ENCODE results near the gene MXRA5. TPM values are rescaled to one million over a fixed set of nuclear protein-coding genes. Genes with fewer than 3 reads are reported as not detected.
A peak's percentile ranks its signal among the peaks of the same experiment; 100 is the strongest.

MXRA5 gene
- total and polyA plus RNA-seq, 4 donors: 0.55 to 17.0 (median 3.9) TPM

DNA sequence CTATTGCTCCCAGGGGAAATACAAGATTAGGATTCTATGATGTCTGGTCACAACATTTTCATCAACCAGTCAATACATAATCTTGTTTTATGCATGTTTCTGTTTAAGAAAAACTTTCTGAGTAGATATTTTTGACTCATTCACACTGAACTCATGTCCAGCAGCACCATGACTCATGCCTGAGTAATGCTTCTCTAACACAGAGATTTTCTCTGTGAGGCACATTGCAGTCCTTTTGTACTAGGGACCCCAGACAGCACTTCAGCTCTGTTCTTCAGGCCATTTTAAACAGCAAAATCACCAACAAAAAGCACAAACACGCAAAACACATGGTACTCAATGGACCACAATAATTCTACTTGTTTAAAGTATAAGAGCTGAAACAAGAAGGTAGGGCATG lies 83.6 kb downstream of the MXRA5 start:
- 82 to 86% methylated on average over 1 of the region's 1 CpG for whole genome bisulfite sequencing, 2 donors
- peak; percentile 41 for ATAC-seq (ENCODE audit: insufficient read depth, low FRiP score)
- peaks cover 0 to 8% (median 1%) of the 10 kb centered on the region in 4 donors for H3K9me3 ChIP-seq (ENCODE audit: control insufficient read depth in 4 of 4, insufficient read depth in 3 of 4, low read length in 3 of 4)

More for the DNA sequence above, 83.6 kb downstream of the MXRA5 start:
- Histone ChIP-seq H3K4me3 (no peak overlapping the region), H3K27me3 (ENCODE audit: control insufficient read depth in 3 of 3, insufficient read depth in 3 of 3, low read length in 2 of 3) (peaks cover 0 to 24% (median 3%) of the 10 kb centered on the region in 3 donors), H3K27ac (ENCODE audit: low read depth in 1 of 2, low read length in 1 of 2) (no peak overlapping the region), H3K4me1 (ENCODE audit: control insufficient read depth in 5 of 5, insufficient read depth in 5 of 5, low read length in 5 of 5) (no peaks in the 10 kb centered on the region), H3K9ac (ENCODE audit: insufficient read depth in 1 of 2, low read length in 2 of 2) (no peak overlapping the region), H3K36me3 (ENCODE audit: control insufficient read depth in 4 of 4, insufficient read depth in 4 of 4, low read length in 4 of 4) (no peaks in the 10 kb centered on the region)
- DNase-seq: no peak
- TF ChIP-seq, protein P1, sequence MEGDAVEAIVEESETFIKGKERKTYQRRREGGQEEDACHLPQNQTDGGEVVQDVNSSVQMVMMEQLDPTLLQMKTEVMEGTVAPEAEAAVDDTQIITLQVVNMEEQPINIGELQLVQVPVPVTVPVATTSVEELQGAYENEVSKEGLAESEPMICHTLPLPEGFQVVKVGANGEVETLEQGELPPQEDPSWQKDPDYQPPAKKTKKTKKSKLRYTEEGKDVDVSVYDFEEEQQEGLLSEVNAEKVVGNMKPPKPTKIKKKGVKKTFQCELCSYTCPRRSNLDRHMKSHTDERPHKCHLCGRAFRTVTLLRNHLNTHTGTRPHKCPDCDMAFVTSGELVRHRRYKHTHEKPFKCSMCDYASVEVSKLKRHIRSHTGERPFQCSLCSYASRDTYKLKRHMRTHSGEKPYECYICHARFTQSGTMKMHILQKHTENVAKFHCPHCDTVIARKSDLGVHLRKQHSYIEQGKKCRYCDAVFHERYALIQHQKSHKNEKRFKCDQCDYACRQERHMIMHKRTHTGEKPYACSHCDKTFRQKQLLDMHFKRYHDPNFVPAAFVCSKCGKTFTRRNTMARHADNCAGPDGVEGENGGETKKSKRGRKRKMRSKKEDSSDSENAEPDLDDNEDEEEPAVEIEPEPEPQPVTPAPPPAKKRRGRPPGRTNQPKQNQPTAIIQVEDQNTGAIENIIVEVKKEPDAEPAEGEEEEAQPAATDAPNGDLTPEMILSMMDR (IDR thresholded peaks at IDR 0.05; ENCODE audit: control extremely low read depth, extremely low read depth): no peak

Measured in lung (tissue), 12 donors.